WERI-Rb-1 (cell line): ENCODE measurements around the gene ATP2B2.
"Not testable (repeated sequence)": the region's sequence is repeated elsewhere in the genome, so short reads cannot be mapped to it uniquely, and the experiment has no call there.

Experiments
- DNase-seq: peaks from one replicate; pipeline ENCODE4 v3.0.0-alpha.2; 2020
- H3K27ac ChIP-seq: fragments of 250-450 bp; sonication (Bioruptor Pico); 2 replicates; pipeline ENCODE4 v1.5.1; 2020; ENCODE audit warnings: mild to moderate bottlenecking, moderate library complexity
- H3K27me3 ChIP-seq: fragments of 250-450 bp; sonication (Bioruptor Pico); 2 replicates; pipeline ENCODE4 v1.5.1; 2021; ENCODE audit warnings: mild to moderate bottlenecking, low read depth, moderate library complexity; ENCODE audit not compliant: insufficient read depth, severe bottlenecking
- H3K36me3 ChIP-seq: fragments of 250-450 bp; sonication (Bioruptor Pico); 2 replicates; pipeline ENCODE4 v1.5.1; 2020; ENCODE audit warnings: mild to moderate bottlenecking, moderate library complexity
- H3K4me3 ChIP-seq: 2 replicates; pipeline ENCODE4 v1.5.1; 2011; ENCODE audit warnings: low read depth, mild to moderate bottlenecking, control low read depth, low read length
- H3K9me3 ChIP-seq: fragments of 250-450 bp; sonication (Bioruptor Pico); 2 replicates; pipeline ENCODE4 v1.5.1; 2021; ENCODE audit warnings: mild to moderate bottlenecking, moderate library complexity; ENCODE audit not compliant: severe bottlenecking
- CTCF ChIP-seq: IDR thresholded peaks from 2 replicates; pipeline ENCODE4 v1.5.1; 2011; ENCODE audit warnings: low read depth, mild to moderate bottlenecking, control low read depth, inconsistent platforms, low read length

The ATP2B2 gene

GRCh38 chr3:10547841-10548783, 42.7 kb upstream of the ATP2B2 start:
- DNase-seq: no peak
- no peak for TF ChIP-seq CTCF

GRCh38 chr3:10547413-10547812, 42.0 kb upstream of the ATP2B2 start:
- DNase-seq: no peak
- TF ChIP-seq CTCF: no peak

More at GRCh38 chr3:10547841-10548783, 42.7 kb upstream of the ATP2B2 start:
- H3K27ac ChIP-seq: no peak overlapping the region
- H3K4me3 ChIP-seq: no peak overlapping the region
- no peaks in the 10 kb centered on the region for H3K27me3 ChIP-seq
- no peaks in the 10 kb centered on the region for H3K9me3 ChIP-seq
- H3K36me3 ChIP-seq: no peaks in the 10 kb centered on the region

GRCh38 chr3:10546820-10547263, 41.5 kb upstream of the ATP2B2 start:
- Histone ChIP-seq H3K36me3 (no peaks in the 10 kb centered on the region), H3K9me3 (peaks cover 6% of the 10 kb centered on the region), H3K27ac (no peak overlapping the region), H3K4me3 (no peak overlapping the region), H3K27me3 (no peaks in the 10 kb centered on the region)
- TF ChIP-seq CTCF: no peak
- DNase-seq: no peak

More at GRCh38 chr3:10547413-10547812, 42.0 kb upstream of the ATP2B2 start:
- no peaks in the 10 kb centered on the region for H3K36me3 ChIP-seq
- no peak overlapping the region for H3K4me3 ChIP-seq
- H3K27ac ChIP-seq: no peak overlapping the region
- H3K9me3 ChIP-seq: peaks cover under 1% of the 10 kb centered on the region
- H3K27me3 ChIP-seq: no peaks in the 10 kb centered on the region

GRCh38 chr3:10546181-10546624, 40.8 kb upstream of the ATP2B2 start:
- no peak overlapping the region for H3K27ac ChIP-seq
- peaks cover 7% of the 10 kb centered on the region for H3K9me3 ChIP-seq
- TF ChIP-seq CTCF: no peak
- DNase-seq: no peak
- H3K27me3 ChIP-seq: no peaks in the 10 kb centered on the region
- no peaks in the 10 kb centered on the region for H3K36me3 ChIP-seq
- no peak overlapping the region for H3K4me3 ChIP-seq

- H3K36me3 ChIP-seq: no peaks in the 10 kb centered on the region
Observed at GRCh38 chr3:10542518-10542917, 37.1 kb upstream of the ATP2B2 start.

GRCh38 chr3:10540347-10540746, 35.0 kb upstream of the ATP2B2 start:
- H3K9me3 ChIP-seq: peaks cover 15% of the 10 kb centered on the region
- not testable (repeated sequence) for H3K4me3 ChIP-seq

More at GRCh38 chr3:10542518-10542917, 37.1 kb upstream of the ATP2B2 start:
- H3K9me3 ChIP-seq: peaks cover 15% of the 10 kb centered on the region
- H3K27ac ChIP-seq: no peak overlapping the region
- DNase-seq: no peak
- no peak for TF ChIP-seq CTCF
- no peak overlapping the region for H3K4me3 ChIP-seq
- H3K27me3 ChIP-seq: no peaks in the 10 kb centered on the region

More at GRCh38 chr3:10540347-10540746, 35.0 kb upstream of the ATP2B2 start:
- H3K36me3 ChIP-seq, DNase-seq, H3K27ac ChIP-seq, H3K27me3 ChIP-seq: not testable (repeated sequence)
